ENCODE results near the gene ZNF189.
"Not testable (repeated sequence)": the region's sequence is repeated elsewhere in the genome, so short reads cannot be mapped to it uniquely, and the experiment has no call there.

Gene ZNF189

GRCh38 chr9:101380295-101380694, 18.4 kb upstream of the ZNF189 start:
- DNase-seq (ENCODE audit: low spot score): no peak

- DNase-seq (ENCODE audit: low spot score): no peak
Measured at GRCh38 chr9:101381118-101381517, 17.5 kb upstream of the ZNF189 start.

GRCh38 chr9:101381833-101382342, 16.8 kb upstream of the ZNF189 start:
- DNase-seq (ENCODE audit: low spot score): no peak

- DNase-seq (ENCODE audit: low spot score): no peak
Measured at GRCh38 chr9:101383361-101383760, 15.3 kb upstream of the ZNF189 start.

GRCh38 chr9:101384873-101385536, 13.6 kb upstream of the ZNF189 start, which contains the start of gene BAAT:
TSS of gene BAAT (minus strand) at chr9:101385006. CDS start at chr9:101371404, 13,602 bp downstream.
- not testable (repeated sequence) for DNase-seq (ENCODE audit: low spot score)

- no peak for DNase-seq (ENCODE audit: low spot score)
Measured at GRCh38 chr9:101387871-101388506, 10.7 kb upstream of the ZNF189 start.

GRCh38 chr9:101388507-101388993, 10.1 kb upstream of the ZNF189 start:
- DNase-seq (ENCODE audit: low spot score): no peak

GRCh38 chr9:101393135-101393534, 5.5 kb upstream of the ZNF189 start:
- no peak for DNase-seq (ENCODE audit: low spot score)

GRCh38 chr9:101394687-101395086, 4.0 kb upstream of the ZNF189 start:
- DNase-seq (ENCODE audit: low spot score): no peak

GRCh38 chr9:101397746-101398067, 944 bp upstream of the ZNF189 start:
- DNase-seq (ENCODE audit: low spot score): no peak

GRCh38 chr9:101398930-101399642, 435 bp downstream of the ZNF189 start:
- no peak for DNase-seq (ENCODE audit: low spot score)

- no peak for DNase-seq (ENCODE audit: low spot score)
Measured at GRCh38 chr9:101399643-101399970, 956 bp downstream of the ZNF189 start.

- no peak for DNase-seq (ENCODE audit: low spot score)
Measured at GRCh38 chr9:101400120-101400519, 1.5 kb downstream of the ZNF189 start.

- no peak for DNase-seq (ENCODE audit: low spot score)
Measured at GRCh38 chr9:101403516-101404285, 5.0 kb downstream of the ZNF189 start.

GRCh38 chr9:101408374-101409078, 9.9 kb downstream of the ZNF189 start:
- DNase-seq (ENCODE audit: low spot score): no peak

GRCh38 chr9:101409079-101409477, 10.4 kb downstream of the ZNF189 start:
- DNase-seq (ENCODE audit: low spot score): no peak

GRCh38 chr9:101414839-101415238, 16.2 kb downstream of the ZNF189 start:
- no peak for DNase-seq (ENCODE audit: low spot score)

GRCh38 chr9:101415578-101415977, 16.9 kb downstream of the ZNF189 start:
- no peak for DNase-seq (ENCODE audit: low spot score)

- DNase-seq (ENCODE audit: low spot score): no peak
Measured at GRCh38 chr9:101417389-101417788, 18.7 kb downstream of the ZNF189 start.

- no peak for DNase-seq (ENCODE audit: low spot score)
Measured at GRCh38 chr9:101417977-101418376, 19.3 kb downstream of the ZNF189 start.
